TTC549 (cell line): Measurements from ENCODE around the gene KRT13.

Source experiments
- FAIRE-seq: peaks from 2 replicates; lab custom pipeline; 2012; peaks lifted over from hg19 to GRCh38; lab: Jason Lieb, UNC

The KRT13 gene

DNA sequence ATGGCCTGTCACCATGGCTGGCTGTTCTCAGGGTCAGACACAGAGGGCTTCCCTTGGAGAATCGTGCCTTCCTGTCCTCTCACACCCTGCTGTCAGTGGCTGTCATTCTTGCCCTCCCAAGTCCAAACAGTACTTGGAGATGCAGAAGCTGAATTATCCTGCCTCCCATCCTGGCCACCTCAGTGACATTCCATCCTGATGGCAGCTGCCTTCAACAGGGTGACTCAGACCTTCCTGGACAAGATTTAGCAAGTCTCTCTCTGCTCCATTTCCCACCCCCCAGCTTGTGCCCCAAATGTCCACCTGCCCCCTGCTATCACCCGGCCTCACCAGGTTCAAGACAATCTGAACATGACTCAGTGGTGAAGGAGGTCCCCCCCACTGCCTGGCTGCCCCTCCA is 10.9 kb downstream of the KRT13 start:
- FAIRE-seq, result no peak

DNA sequence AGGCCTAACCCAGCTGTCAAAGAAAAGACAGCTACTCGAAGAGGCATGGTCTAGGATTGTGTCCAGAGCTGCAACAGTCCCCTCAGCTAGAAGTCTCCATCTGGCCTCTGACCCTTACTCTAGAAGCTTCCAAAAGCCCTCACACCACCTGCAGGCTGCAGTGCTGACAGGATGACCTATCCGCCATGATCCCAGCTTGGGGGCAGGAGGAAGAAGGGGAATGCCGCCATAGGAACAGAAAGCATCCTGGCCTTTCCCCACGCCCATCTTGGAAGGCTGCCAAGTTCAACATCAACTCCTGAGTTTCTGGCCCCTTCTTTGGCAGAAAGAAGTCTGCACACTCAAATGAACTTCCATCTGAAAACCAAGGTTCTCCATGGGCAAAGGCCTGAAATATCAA is 12.6 kb downstream of the KRT13 start:
- FAIRE-seq, result no peak

DNA sequence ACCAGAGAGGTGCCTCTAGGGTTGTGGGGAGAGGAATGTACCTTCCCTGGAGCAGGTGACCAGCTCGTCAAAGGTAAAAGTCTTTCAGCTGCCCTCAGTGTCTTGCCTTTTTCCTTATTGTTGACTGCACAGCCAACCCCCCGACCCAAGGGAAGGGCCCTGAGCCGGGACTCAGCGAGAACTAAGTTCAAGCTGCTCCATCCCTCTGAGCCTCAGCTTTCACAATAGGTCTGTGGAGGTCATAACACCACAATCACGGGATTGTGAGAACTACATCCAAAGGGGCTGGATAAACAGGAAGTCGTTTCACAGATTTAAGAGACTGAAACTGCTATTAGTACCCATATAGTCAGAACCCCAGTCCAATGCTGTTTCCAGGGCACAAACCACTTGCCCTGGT is 13.1 kb downstream of the KRT13 start:
- no peak for FAIRE-seq

DNA sequence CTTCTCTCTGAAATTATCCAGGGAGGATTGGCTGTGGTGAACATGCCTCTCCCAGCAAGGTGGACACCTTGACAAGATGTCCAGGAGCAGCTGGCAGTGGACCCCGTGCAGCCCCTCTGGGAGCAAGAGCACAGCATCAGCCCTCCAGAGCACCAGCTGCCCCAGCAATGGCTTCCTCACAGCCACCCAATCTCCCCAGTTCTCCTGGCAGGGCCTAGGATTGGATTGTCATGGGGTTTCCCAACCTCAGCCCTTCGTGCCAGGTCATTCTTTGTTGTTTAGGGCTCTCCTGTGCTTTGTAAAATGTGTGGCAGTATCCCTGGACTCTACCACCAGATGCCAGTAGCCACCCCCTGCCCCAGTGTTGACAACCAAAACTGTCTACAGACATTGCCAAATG is 13.9 kb downstream of the KRT13 start:
- FAIRE-seq, result no peak

DNA sequence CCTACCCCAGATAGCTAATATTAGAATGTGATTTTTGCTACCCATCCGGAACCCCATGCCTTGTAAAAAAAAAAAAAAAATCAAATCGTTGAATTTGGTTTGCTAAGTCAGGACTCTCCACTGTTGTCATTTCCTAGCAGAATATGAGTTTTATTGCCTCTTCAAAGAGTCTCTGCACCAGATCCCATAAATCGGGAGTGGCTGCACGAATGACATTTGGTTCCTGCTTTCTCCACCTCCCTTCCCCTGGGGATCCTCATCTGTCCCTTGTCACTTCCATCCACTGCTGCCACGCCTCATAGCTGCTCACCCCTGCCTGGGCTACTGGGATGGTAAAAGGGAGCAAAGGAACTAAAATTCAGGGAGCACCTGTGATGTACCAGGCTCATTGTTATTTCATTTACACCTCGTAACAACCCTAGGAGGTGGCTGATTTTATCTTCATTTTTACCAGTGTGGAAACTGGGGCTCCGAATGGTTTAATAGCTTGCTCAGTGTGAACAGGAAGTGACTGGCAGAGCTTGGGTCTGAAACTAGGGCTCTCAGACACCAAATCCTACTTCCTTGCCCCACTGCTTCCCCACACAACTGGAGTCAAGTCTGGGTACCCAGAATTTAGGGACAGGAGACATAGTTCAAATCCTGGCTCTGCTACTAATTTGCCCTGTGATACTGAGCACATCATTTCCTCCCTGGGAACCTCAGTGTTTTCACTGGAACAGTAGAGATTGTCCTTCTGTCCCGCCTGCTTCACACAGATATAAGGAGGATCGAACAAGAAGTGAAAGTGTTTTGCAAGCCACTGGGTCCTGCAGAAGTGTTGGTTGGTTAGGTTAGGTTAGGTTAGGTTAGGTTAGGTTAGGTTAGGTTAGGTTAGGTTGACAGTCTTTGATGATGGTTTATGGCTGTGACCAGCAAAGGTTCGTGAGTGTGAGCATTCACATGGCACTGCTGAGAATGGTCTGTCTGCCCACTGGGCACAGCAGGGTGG is 15.1 kb downstream of the KRT13 start:
- FAIRE-seq, result no peak

- no peak for FAIRE-seq
These were observed 15.9 kb downstream of the KRT13 start, which contains the start of gene KRT36 for GRCh38 chr17:41489531-41489930. Gene KRT36 (minus strand): TSS chr17:41489910. CDS start chr17:41489864, 46 bp downstream.

DNA sequence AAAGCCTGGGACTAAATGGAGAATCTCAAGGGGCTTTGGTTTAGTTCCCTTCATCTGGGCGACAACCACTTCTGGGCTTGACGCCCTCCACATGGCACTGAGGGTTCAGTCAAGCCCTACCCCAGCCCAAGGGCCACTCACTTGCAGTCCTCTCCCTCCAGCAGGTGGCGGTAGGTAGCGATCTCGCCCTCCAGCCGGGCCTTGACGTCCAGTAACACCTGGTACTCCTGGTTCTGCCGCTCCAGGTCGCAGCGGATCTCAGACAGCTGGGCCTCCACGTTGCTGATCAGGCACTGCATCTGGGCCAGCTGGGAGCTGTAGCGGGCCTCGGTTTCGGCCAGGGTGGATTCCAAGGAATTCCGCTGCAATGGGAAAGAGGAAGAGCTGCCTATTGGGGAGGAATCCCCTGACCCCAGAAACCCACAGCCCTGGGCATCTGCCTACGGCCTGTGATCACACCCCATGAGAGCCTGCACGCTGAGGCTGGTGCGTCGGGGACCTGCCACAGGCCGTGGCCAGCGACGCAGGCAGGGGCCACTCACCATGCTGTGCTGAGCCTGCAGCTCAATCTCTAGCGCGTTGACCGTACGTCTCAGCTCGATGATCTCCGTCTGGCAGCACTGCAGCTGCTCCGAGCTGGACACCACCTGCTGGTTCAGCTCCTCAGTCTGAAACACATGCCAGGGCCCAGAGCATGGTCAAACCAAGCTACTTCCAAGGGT is 18.4 kb downstream of the KRT13 start:
- FAIRE-seq, result no peak

DNA sequence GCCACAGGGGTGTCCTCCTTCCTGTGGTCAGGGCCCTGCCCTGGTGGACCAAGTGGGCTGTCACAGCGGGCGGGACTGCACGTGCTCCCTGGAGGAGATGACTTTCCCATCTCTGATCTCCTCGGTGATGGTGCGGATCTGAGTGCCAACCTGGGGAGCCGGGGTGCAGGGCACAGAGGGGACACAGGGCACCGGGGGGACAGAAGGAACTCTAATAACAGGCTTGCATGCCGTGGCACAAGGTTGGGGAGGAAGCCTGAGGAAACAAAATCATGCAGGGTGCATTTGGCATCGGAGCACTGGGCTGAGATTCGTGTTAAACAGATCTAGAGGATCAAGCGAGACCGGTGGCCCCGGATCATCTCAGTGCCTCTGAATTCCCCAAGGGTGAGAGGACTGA is 19.1 kb downstream of the KRT13 start:
- FAIRE-seq, result no peak

DNA sequence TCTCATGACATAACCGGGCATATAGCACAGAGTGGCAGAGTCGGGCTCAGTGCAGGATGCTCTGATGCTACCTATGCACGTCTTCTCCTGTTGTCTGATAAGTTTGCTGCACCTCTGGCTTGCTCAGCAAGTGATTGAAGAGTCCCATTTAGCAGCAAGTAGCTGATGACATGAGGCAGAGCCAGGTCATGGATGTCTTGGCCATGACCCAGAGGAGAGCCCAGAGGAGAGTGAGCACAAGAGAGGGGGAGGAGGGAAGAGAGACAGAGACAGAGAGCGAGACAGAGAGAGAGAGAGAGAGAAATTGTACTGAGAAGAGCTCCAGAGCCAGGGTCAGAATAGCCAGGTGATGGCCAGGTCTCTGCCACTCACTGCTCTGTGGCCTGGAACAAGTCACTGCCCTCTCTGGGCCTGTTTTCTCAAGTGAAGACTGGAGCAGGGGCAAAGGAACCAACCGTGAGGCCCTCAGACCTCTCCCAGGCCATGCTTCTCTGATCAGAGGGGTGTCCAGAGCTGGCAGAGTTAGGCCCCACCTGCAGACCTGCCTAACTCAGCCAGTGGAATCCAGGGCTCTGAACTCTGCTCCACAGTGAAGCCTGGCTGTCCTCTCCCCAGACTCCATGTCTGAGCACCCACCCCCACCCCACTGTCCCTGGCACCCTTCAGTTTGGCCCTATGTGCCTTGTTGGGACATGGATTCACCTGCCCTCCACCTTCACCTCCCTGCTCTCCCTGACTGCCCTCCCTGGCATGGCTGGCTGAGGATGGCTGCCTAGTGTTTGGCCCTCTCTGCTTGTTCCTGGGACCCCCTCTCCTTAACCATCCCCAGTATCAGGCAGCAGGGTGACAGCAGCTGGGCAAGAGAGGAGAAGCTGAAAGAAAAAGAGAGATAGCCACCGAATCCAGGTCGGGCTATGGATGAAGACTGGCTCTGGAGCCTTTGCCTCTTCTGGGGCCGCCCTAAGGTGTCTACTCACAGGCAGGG is 20.2 kb downstream of the KRT13 start:
- no peak for FAIRE-seq

- no peak for FAIRE-seq
These were observed 21.2 kb downstream of the KRT13 start for GRCh38 chr17:41483991-41484826.

GRCh38 chr17:41483531-41483930 is 21.9 kb downstream of the KRT13 start:
- FAIRE-seq, result no peak

GRCh38 chr17:41481036-41481435 is 24.4 kb downstream of the KRT13 start, which contains the start of gene KRT35:
Gene KRT35 (minus strand): TSS chr17:41481151. CDS start chr17:41481097, 54 bp downstream.
- FAIRE-seq, result no peak

DNA sequence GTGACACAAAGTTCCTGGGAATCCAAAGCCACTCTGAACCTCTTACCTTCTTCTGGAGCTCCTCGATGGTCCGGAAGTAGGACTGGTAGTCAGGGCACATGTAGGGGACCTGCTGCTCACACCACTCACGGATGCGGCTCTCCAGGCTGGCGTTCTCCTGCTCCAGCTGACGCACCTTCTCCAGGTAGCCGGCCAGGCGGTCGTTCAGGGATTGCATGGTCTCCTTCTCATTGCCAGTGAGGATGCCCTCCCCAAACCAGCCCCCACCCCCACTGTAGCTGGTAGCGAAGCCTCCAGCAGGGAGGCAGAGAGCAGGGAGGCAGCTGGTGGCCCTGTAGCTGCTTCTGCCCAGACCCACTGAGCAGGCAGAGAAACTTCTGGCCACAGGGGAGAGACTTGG is 24.8 kb downstream of the KRT13 start:
- no peak for FAIRE-seq

DNA sequence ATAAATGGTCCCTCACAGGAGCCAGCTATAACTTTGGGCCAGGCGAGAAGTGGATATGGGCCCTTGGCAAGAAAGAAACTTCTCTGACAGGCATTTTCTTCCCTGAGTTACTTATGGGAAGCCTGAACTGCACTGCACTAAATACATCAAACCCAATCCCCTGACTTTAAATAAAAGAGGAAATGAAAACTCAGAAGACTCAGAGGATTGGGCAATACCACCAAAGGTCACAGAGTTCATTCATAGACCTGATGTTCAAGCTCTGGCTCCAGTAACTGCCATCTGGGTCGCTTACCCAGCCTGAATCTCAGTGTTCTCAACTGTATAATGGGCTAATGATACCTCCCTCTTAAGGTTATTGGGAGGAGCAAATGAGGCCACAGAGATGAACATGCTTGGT is 25.3 kb downstream of the KRT13 start:
- no peak for FAIRE-seq

DNA sequence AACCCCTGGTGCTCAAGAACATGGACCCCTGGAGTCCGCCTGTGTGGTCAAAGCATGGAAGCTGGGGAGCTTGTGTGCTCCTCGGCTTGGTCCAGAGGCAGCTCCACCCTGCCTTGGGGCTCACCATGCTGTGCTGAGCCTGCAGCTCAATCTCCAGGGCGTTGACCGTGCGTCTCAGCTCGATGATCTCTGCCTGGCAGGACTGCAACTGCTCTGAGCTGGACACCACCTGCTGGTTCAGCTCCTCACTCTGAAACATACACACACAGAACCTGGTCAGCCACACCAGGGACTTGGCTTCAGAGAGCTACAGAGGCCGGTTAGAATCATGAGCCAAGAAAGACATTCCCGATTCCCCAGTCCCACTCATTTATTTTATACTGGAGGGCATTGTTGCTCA is 27.2 kb downstream of the KRT13 start:
- FAIRE-seq, result no peak

DNA sequence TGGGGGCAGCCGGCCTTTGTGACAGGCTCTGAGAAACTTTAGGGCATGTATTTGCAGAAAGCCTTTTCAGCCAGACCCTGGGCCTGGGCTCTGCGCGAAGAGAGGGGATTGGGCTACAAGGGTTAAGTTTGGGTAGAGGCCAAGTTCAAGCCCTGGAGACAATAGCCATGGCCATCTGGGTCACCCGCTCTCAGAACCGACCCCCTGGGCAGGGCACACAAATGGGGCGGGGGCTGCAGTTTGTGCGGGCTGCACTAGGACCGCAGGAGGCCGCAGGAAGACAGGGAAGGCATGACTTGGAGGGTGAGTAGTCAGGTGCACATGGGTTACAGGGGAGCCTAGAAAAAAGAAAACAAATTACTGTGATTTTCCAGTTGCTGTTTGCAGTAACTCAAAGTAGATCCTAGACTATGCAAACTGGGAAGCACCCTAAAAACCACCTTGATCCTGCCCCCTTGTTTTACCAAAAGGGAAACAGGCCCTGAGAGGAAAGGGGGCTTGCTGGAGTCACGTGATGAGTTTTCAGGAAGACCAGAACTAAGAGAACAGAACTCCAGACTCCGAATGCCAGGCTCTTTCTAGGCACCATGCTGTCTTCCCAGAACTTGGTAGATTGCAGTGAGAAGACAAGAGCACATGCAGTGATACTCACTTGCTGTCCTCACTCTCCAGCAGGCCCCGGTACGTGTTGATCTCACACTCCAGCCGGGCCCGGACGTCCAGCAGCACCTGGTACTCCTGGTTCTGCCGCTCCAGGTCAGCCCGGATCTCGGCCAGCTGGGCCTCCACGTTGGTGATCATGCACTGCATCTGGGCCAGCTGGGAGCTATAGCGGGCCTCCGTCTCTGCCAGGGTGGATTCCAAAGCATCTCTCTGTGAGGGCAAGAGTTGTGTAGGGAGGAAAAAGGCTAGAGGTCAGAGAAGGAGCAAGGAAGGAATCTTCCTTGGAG is 28.3 kb downstream of the KRT13 start:
- FAIRE-seq, result no peak

DNA sequence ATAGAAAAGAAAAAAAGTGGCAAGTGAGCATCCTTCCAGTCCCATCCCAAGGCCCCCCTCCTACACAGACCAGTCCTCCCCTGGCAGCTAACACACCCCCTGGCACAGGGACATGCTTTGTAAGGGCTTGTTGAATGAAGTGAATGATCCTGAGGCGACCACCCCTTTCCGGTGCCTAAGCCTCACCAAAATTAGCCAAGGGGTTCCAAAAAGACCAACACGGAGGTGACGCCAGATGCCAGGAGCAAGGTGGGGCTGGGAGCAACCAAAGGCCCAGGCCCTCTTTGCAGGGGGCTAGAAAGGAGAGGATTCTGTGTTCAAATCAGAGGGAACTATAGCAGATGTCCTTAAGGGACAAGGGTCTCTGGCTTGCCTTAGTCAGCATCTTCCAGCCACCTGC is 30.0 kb downstream of the KRT13 start:
- no peak for FAIRE-seq

- no peak for FAIRE-seq
These were observed 30.5 kb downstream of the KRT13 start for GRCh38 chr17:41474863-41475262.

GRCh38 chr17:41468346-41468745 is 37.1 kb downstream of the KRT13 start:
- FAIRE-seq, result no peak

GRCh38 chr17:41467561-41467960 is 37.9 kb downstream of the KRT13 start:
- FAIRE-seq, result no peak
